Measurements from ENCODE around the gene TMEM121.

- TF ChIP-seq CTCF (IDR thresholded peaks at IDR 0.05; ENCODE audit: insufficient read depth, low read length, poor library complexity, severe bottlenecking): no peak
- no peak for TF ChIP-seq EZH2phosphoT487 (conservative IDR thresholded peaks at IDR 0.05; ENCODE audit: low read length)
These were observed 42.9 kb upstream of the TMEM121 start for GRCh38 chr14:105483300-105484068.
